ENCODE results near the gene MAFF.
"Not testable (repeated sequence)": the region's sequence is repeated elsewhere in the genome, so short reads cannot be mapped to it uniquely, and the experiment has no call there.

Gene MAFF

GRCh38 chr22:38177571-38177925 is 24.2 kb upstream of the MAFF start:
- DNase-seq (ENCODE audit: low read depth) = not testable (repeated sequence)

GRCh38 chr22:38177926-38178604 is 23.7 kb upstream of the MAFF start:
- peak; percentile 88 for DNase-seq (ENCODE audit: low read depth)

- not testable (repeated sequence) for DNase-seq (ENCODE audit: low read depth)
Observed at GRCh38 chr22:38178605-38178937, 23.2 kb upstream of the MAFF start.

- no peak for DNase-seq (ENCODE audit: low read depth)
Observed at GRCh38 chr22:38180841-38181452, 20.8 kb upstream of the MAFF start.

GRCh38 chr22:38181453-38182200 is 20.2 kb upstream of the MAFF start, which contains the start of gene PLA2G6:
Gene PLA2G6, minus strand, starts transcription at chr22:38181830. Its CDS starts 12,404 bp downstream, at chr22:38169426.
- peak; percentile 98 for DNase-seq (ENCODE audit: low read depth)

- no peak for DNase-seq (ENCODE audit: low read depth)
Observed at GRCh38 chr22:38184788-38185187, 17.0 kb upstream of the MAFF start.

GRCh38 chr22:38186429-38186828 is 15.4 kb upstream of the MAFF start:
- DNase-seq (ENCODE audit: low read depth) = no peak

GRCh38 chr22:38187413-38188212 is 14.2 kb upstream of the MAFF start:
- peak; percentile 94 for DNase-seq (ENCODE audit: low read depth)

- DNase-seq (ENCODE audit: low read depth) = no peak
Observed at GRCh38 chr22:38189104-38189503, 12.7 kb upstream of the MAFF start.

- DNase-seq (ENCODE audit: low read depth) = no peak
Observed at GRCh38 chr22:38190581-38190980, 11.2 kb upstream of the MAFF start.

- DNase-seq (ENCODE audit: low read depth) = no peak
Observed at GRCh38 chr22:38191055-38191454, 10.7 kb upstream of the MAFF start.

GRCh38 chr22:38191731-38192474 is 9.9 kb upstream of the MAFF start:
- DNase-seq (ENCODE audit: low read depth) = no peak

GRCh38 chr22:38192475-38192863 is 9.3 kb upstream of the MAFF start:
- no peak for DNase-seq (ENCODE audit: low read depth)

- peak; percentile 40 for DNase-seq (ENCODE audit: low read depth)
Observed at GRCh38 chr22:38193580-38193979, 8.2 kb upstream of the MAFF start.

GRCh38 chr22:38196791-38197419 is 4.9 kb upstream of the MAFF start:
- DNase-seq (ENCODE audit: low read depth) = no peak

- DNase-seq (ENCODE audit: low read depth) = no peak
Observed at GRCh38 chr22:38199826-38200559, 1.8 kb upstream of the MAFF start.

GRCh38 chr22:38201371-38201710 is 453 bp upstream of the MAFF start:
- DNase-seq (ENCODE audit: low read depth) = no peak

- DNase-seq (ENCODE audit: low read depth) = peak; percentile 79
Observed at GRCh38 chr22:38202437-38203089, 769 bp downstream of the MAFF start.

- DNase-seq (ENCODE audit: low read depth) = peak; percentile 31
Observed at GRCh38 chr22:38203090-38203810, 1.5 kb downstream of the MAFF start.

All from amniotic epithelial cell (primary cell).